AML-193 (cell line): ENCODE results near the gene SPON2.

Experiments
- DNase-seq, 2 experiments: peaks; one replicate each; lab custom pipeline; 2025; lab: John Stamatoyannopoulos, UW

SPON2 gene

DNA sequence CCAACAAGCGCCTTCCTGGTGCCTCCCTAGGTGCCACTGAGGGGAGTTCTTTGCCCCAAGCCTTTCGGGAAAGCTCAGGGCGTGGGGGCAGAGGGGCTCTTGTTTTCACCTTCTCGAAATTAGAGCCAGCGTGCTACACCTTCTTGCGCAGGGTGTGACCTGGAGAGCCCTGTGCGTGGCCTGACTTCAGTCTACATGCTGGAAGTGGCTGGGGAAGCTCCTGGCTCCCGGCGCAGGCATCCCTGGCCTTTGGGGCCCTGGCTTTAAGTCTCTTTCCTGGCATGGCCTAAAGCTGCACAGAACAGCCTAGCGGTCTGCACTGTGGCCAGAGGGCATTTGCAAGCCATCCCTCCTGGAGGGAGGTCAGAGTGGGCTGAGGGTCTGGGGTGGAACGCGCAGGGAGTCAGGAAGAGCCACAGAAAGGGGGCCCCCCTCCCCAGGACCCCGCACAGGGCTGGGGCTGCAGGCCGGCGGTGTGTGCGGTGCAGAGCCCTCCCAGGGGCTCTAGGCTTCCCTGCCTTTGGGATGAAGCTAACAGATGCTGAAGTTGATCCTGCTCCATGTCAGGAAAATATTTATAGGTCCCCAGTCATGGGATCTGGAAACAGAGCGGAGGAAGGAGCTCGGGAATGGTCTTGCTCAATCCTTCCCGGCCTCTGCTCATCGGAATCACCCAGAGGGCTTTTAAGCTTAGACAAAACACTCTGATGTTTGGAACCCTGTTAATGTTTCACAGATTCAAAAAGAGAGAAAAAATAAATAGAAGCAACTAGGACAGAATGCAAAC is 781 bp upstream of the SPON2 start:
- no peak for DNase-seq

DNA sequence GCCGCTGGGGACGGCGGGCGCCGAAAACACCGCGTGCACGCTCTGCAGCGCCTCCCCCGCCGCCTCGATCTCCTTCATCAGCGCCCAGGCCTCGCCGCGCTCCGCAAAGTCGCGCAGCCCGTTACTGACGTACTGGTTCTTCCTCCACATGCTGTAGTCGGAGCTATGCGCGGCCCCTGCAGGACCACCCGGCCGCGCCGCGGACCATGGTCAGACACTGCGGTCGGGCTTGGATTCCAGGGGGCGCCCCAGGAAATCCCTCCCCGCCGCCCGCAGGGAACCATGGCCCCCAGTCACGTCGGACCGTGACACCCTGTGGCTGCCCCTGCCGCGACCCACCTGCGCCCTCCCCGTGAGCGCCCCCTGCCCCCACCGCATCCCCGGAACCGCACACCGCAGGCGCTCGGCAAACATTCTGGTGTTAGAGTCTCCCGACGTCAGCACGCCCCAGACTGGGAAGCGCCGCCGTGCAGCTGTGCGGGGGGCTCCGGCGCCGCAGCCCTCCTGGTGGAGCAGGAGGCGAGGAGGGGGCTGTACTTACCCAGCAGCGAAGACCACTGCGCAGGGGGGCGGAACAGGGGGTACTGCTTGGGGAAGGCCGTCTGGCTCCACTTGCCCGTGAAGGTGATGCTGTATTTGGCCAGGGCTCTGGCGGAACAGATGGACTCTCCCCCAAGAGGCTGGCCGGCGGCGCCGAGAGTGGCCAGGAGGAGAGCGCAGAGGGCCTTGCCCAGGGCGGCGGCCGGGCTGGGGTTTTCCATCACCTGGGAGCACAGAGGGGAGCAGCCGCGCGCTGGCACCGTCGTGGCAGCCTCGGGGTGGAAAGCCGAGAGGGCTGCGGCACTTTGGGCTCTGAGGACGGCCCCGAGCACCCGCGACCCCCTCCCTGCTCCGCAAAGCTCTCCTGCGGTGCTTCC is 814 bp downstream of the SPON2 start:
- DNase-seq = no peak

DNA sequence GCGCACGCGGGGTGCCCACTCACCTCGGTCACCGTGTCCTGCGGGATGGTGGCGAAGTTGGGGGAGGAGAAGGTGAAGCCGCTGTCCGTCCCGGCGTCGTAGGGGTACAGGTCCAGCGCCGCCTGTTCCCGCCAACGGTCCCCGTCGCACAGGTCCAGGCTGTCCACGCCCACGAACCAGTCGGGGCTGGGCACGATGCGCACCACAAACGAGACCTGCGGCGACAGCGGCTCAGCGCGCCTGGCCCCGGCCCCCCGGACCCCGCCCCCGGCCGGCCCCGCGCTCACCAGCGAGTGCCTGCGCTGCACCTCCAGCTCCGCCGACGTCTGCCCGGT is 1.4 kb downstream of the SPON2 start:
- no peak for DNase-seq

DNA sequence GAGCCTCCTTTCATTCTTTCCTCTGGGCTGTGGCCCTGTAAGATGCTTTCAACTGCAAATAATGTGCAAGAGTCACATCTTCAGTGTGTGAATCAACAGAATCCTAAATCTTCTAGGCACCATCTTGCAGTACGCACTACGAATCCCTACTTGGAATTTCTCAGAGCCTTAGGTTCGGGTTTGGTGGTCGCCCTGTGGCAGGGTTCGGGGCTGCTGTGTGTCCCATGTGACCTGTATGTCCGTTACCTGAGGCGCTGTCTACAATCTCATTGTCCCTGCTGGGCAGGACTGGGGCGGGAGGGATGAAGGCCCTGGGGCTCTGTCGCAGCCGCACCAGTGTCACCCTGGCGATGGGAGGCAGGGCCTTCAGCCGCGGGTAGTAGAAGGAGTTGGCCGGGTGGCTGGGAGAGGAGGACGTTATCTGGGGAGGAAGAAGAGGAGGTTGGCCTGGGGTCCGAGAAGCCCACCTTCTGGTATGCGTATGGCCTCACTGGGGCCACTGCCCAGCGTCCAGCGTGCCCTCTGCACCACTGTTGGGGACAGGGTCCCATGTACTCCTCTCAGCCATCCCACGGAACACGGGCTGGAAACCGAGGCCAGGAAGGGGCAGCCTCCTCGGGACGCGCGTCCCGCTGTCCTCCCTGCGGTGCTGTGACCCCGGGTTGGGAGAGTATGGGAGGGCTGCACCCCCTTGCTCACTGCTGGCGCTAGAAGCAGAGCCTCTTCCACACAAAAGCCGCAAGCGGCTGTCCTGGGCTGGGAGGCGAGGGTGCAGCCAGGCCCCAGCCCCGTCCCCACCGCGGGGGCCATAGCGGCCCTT is 2.0 kb downstream of the SPON2 start:
- DNase-seq = no peak

DNA sequence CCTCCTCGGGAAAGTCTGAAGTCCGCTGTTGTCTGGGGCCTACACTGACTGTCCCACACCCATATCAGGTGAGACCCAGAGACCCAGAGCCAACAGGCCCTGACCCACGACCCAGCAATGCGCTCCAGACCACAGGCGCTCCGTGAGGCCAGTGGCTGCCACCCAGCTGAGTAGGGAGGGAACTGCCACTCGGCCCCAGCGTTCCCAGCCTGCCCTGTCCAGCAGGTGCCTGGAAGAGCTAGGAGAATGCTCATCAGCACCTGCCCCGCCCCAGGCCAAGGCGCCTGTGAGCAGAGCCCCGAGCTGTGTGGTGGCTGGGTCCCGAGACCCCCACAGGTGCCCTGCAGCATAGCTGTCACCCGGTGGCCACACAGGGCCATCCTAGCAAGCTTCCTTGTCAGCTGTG is 2.7 kb downstream of the SPON2 start:
- DNase-seq = no peak

DNA sequence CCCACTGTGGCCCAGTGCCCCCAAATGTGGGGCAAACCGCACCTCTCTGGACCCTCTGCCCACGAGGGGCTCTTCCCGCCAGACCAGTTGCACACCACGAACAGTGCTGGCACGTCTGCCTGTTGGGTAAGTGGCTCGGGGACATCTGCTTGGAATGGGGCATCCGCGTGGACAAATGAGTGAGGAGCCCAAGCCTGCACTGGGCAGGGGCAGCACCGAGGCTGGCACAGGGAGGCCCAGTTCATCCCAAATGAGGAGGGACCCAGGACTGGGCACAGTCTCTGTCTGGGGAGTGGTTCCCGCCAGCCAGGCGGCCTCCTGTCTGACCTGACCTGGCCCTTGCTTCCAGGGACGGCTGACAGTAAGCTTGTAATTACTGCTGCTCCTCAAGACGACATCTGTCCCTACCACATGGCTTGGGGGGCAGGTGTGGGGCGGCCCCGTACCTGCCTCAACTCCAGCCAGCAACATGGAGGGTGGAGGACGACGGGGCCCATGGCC is 3.2 kb downstream of the SPON2 start:
- no peak for DNase-seq

DNA sequence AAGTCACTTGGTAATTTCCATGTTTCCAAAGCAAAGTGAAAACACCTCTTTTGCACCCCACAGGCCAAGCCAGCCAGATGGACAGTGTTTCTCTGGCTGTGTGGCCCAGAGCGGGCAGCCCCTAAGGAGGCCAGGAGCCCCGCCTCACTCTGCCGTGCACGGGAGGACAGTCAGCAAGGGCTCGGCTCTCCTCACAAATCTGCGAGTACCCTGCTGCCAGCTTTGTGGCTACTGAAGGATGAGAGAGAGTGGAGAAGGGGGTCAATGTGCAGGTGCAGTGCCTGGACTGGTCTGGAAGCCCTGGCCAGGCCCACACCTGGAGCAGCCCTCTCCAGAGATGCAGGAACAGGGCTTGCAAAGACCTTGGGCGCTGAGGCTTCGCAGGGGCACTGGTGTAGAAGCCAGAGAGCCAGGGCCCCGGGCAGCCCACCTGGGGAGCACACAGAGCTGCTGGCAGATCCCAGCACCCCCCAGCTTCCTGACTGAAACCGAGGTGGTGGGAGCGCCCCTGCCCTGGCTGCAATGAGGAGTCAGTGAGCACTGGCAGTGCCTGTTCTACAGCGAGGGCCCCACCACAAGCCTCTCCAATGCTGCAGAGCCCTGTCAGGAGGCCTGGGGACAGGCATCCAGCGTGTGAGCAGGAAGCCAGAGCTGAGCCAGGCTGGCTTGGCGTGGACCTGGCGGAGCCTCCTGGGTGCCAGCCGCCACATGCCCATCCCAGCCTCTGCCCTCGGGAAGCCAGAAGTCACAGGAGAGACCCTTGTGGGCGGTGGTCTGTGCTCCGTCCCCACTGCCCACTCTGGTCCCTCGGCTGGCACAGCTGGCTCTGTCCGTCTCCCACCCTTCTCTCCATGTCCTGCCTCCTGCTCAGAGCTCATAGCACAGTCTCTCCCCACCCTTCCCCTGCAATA is 3.9 kb downstream of the SPON2 start:
- no peak for DNase-seq

DNA sequence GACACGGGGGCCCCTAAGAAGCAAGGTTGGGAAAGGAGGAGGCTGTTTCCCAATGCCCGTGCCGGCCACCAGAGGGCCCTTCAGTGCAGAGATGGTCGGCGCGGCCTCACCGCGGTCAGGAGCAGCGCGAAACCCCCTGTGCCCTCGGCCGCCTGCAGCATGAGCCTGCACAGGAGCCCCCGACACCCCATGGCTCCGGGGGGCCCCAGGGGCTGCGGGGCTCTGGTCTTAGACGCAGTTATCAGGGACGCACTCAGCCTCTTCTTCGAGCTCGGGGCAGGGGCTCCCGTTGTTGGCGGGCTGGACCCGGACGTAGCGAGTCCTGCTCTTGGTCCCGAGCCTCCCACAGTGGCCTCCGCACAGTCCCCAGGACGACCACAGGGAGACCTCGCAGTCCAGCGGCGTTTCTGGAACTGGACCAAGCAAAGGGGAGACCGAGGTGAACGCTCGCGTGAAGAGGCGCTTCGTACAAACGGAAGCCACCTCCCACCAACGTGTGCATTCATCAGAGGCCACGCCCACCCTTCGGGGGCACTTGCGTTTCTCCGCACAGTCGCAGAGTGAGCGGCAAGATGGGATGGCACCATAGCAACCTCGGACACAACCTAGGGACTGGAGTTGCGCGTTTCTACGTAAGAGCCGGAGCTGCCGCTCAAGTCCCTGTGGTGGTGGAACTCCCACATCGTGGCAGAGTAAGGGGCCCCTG is 5.0 kb downstream of the SPON2 start:
- peak; percentile 90 to 92 for DNase-seq

DNA sequence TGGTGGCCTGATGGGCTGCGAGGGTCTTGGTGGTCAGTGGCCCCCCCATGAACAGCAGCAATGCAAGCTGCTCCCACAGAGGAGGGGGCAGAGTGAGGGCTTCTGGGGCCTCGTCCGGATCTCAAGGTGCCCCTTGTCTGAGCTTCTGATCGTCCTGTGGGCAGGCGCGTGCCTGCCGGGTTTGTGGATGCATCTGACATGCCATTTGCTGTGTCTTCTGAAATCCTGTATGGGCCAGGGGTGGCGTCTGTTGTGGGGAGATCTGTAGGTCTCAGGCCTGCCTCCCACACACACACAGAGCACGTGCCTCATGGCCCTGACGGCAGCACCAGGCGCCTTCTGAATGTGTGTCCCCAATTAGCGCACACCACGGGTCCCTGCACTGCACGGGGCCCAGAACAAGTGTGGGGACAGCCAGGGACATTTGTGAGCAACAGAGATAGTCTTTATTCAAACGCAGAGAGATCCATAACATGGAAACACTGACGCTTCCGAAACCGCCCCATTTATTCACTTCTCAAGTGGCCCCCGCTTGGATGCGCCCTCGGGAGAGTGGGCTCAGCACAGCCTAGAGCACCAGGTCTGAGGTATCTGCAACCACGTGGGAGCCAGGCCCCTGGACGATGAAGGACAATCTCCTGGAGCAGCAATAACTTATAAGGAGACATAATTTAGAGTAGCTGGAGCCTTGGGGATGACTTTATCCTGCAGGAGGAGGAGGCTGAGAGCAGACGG is 5.7 kb downstream of the SPON2 start:
- no peak for DNase-seq

DNA sequence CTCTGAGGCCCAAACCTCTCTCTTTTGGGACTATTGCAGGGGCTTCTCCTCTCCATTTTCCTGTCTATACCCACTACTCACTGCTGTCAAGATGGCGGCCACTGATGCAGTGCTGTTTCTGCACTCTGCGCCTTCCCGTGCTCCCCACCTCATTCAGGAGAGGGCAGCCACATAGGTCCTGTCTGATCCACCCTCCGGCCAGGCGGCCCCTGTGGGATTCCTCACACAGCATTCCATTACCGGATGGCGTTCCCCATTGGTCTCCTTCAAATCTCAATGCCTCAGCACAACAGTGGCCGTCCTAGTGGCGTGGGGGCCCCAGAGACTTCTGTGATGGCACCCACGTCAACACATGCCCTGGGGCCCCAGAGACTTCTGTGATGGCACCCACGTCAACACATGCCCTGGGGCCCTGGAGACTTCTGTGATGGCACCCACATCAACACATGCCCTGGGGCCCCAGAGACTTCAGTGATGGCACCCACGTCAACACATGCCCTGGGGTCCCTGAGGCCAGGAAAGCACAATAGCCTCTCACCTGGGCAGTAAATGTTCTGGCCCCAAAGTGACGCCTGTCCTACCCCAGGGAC is 7.3 kb downstream of the SPON2 start:
- no peak for DNase-seq

DNA sequence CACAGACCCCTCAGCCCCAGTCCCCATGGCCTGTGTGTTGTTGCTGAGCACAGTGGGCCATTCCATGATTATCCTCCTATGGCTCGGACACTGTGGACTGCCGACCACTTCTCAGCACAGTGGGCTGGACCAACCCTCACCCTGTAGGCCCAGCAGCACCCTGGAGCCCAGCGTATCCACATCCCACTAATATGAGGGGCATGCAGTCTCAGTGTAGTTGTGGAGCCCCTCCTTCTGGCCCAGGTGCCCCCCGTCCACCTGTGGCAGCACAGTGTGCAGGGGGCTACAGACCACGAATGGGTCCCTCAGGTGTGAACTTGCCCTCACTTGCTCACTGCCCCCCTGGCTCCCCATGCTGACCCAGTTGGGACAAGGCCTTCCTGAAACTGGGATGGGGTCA is 7.9 kb downstream of the SPON2 start:
- no peak for DNase-seq

DNA sequence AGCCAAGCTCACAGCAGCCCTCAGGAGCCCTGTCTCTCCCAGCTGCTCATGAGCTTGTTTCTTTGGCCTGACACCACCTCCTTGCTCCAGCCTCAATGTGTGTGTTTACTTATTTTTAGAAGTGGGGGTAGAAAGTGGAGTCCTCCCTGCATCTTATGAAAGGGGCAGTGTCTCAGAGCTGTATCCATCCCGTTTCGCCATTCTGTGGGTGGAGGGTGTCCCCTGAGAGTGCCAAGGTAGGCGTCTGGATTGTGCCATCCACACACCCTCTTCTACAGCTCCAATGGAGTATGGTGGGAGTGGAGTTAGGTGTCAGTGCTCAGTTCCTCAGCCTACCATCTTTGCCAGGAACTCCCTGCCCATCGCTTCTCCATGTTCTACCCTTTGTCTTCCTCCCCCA is 8.3 kb downstream of the SPON2 start:
- no peak for DNase-seq

DNA sequence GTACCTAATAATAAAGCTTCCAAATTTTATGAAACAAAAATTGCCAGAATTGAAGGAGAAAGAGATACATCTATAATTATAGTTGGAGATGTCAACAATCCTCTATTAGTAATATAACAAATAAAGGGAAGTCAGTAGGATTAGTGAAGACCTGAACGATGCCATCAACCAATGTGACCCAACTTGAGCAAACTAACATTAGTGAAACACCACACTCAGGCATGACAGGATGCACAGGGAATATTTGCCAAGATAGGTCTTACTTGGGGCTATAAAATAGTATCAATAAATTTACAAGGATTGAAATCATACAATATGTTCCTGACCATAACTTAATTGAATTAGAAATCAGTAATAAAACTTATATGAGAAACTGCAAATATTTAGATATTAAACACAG is 12.0 kb downstream of the SPON2 start:
- DNase-seq = no peak

DNA sequence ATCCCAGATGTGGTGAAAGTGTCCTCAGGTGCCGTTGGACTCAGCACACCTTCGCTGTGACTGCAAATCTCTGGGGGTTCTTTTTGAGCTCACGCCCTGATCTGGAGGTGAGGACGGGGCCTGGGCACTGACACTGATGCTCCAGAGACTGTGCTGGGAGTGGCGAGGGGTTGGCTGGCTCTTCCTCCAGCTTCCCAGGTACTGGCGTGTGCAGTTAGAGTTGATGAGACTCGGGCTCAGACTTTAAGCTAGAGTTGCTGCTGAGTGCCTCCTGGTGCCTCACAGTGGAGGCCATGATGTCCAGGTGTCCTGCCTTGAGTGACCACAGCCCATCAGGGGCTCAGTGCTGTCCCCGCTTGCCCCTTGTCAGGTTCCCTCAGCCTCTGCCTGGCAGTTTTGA is 16.3 kb downstream of the SPON2 start:
- no peak for DNase-seq

DNA sequence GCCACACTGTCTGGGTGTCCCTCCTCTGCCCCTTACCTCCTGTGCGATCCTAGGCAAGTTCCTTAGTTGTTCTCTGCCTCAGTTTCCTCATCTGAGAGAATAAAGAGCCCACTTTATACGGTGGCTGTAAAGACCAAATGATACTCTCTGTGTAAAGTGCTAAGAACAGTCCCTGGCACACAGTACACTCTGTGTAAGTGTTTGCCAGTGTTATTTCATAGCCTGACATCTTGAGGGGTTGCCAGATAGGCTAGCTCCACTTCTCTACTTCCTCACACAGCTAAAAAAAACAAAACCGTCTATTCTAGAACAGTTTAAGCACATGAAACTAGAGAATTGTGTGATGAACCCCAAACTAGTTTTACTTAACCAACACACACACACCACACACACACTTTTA is 17.1 kb downstream of the SPON2 start:
- DNase-seq = no peak

DNA sequence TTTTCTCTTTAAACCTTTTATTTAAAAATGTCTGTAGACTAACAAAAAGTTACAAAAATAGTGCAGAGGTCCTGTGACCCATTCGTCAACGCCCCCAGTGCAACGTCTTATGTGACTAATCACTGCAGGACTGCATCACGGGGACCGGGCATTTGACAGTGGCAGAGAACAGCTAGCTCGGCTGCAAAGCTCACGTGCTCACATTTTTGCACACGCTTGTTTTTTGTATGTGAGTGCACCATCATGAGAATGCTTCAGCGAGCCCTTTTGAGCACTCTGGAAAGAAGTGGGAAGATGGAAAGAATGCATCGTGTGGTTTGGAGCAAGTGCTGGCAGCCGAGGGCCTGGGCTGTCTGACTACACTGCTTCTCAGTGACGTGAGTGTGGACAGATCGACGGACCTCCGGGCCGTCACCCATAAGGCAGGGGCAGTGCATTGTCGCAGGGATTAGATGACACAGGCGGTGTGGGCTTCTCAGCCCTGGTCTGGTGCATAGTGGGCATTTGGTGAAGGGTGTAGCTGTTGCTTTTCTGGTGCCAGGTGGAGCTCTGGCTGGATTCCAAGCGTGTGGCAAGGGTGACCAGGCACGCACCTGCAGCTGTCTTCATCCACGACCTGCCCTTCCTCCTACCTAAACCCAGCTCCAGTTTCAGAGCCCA is 17.7 kb downstream of the SPON2 start:
- no peak for DNase-seq

DNA sequence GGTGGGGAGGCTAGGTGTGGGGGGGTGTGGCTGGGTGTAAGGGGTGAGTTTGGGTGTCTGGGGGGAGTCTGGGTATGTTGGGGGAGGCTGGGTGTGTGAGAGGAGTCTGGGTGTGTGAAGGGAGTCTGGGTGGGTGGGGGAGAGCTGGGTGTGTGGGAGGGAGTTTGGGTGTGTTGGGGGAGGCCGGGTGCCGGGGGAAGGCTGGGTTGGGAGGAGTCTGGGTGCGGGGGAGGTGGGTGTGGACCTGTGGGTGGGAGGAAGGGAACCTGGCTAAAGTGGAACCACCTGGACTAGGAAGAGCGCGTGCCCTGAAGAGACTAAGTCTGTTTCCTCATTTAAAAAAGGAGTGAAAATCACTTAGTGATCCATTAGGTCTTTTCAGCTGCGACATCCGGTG is 18.3 kb downstream of the SPON2 start:
- DNase-seq = no peak

DNA sequence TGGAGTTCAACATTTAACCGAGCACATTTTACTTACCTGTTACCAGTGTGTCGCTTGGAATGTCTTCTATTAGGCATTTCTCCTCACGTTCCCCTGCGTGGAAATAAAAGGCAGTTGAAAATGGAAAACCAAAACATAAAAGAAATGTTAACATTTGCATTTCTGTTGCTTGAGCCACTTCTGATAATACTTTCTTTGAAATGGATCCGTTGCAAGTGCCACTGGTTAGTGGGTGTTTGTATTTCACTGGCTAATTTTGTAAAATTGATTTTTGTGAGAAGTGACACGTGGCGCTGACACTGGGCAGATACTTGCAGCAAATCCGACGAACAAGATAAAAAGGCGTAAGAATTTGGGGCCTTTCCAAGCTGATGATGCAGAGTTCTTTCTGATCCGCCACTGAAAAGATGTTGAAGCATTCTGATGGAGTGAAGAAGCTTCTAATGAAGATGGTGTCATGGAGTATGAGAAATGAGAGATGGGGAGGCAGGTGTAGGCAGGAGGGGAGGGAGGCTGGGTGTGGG is 18.8 kb downstream of the SPON2 start:
- no peak for DNase-seq

DNA sequence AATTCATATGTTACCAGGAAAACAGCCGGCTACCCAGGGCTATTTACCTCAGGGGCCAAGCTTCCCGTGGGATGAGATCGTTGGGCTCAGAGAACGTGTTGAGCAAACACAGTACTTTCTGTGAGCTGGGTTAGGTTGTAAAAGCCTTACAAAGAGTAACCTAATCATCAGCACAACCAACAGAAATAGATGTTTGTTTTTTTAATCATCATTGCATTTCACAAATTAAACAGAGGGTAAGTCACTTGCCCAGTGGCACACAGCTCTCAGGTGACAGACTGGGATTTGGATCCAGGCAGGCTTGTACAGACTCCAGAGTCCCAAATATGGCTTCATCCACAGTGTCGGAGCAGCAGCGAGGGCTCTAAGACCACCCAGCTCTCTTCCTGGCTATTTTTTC is 20.1 kb downstream of the SPON2 start:
- no peak for DNase-seq
